ENCODE data around the gene AKT1S1. TPM values are rescaled to one million over a fixed set of nuclear protein-coding genes. Genes with fewer than 3 reads are reported as not detected.

AKT1S1 gene
- total and polyA plus RNA-seq, 2 experiments from 2014 or later: 15.6 to 74.5 TPM

DNA sequence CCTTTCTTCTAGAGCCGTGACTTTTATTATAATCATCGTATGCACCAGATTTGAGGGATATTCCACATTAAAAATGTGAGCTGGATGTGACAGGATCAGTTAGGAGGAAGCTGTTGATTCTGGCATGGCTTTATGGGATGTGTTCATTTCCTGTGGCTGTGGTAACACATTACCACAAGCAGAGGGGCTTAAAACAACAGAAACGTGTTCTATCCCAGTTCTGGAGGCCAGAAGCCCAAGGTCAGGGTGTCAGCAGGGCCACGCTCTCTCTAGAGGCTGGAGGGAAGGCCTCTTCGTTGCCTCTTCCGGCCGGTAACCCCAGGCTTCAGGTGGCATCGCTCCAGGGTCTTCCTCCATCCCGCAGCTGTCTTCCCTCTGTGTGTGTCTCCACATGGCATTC is 44.6 kb downstream of the AKT1S1 start:
- Histone ChIP-seq H3K27ac (no peak overlapping the region), H3K9me3 (ENCODE audit: low read depth) (no peaks in the 10 kb centered on the region), H3K27me3 (no peaks in the 10 kb centered on the region), H3K4me2 (no peak overlapping the region), H3K36me3 (replicated peaks; ENCODE audit: insufficient read depth, low read depth) (no peaks in the 10 kb centered on the region), H3K4me3 (no peak overlapping the region), H3K79me2 (peaks cover 2% of the 10 kb centered on the region), H2AFZ (no peak overlapping the region), H3K4me1 (ENCODE audit: insufficient read depth) (no peaks in the 10 kb centered on the region), H4K20me1 (ENCODE audit: insufficient read depth, poor library complexity, severe bottlenecking) (peaks cover 4% of the 10 kb centered on the region), H3K9me2 (replicated peaks; ENCODE audit: insufficient read depth) (no peaks in the 10 kb centered on the region)
- TF ChIP-seq EZH2 (IDR thresholded peaks at IDR 0.05; ENCODE audit: borderline replicate concordance): no peak
- TF ChIP-seq EZH2phosphoT487 (IDR thresholded peaks at IDR 0.05; ENCODE audit: low read depth, severe bottlenecking, unreplicated experiment): no peak
- TF ChIP-seq CTCF (IDR thresholded peaks at IDR 0.05; ENCODE audit: poor library complexity): no peak
- DNase-seq (ENCODE audit: low spot score): no peak
- WGBS (ENCODE audit: low lambda C conversion rate, missing lambda C conversion rate): 96% methylated on average over 9 of the region's 9 CpGs

- Histone ChIP-seq H3K4me3 (no peak overlapping the region), H3K9me3 (ENCODE audit: low read depth) (no peaks in the 10 kb centered on the region), H3K79me2 (peaks cover 10% of the 10 kb centered on the region), H3K4me1 (ENCODE audit: insufficient read depth) (no peaks in the 10 kb centered on the region), H4K20me1 (ENCODE audit: insufficient read depth, poor library complexity, severe bottlenecking) (peaks cover 14% of the 10 kb centered on the region), H3K27me3 (no peaks in the 10 kb centered on the region), H2AFZ (no peak overlapping the region), H3K36me3 (replicated peaks; ENCODE audit: insufficient read depth, low read depth) (no peaks in the 10 kb centered on the region), H3K27ac (no peak overlapping the region), H3K9me2 (replicated peaks; ENCODE audit: insufficient read depth) (no peaks in the 10 kb centered on the region), H3K4me2 (no peak overlapping the region)
- WGBS (ENCODE audit: low lambda C conversion rate, missing lambda C conversion rate): 98% methylated on average over 8 of the region's 8 CpGs
- DNase-seq (ENCODE audit: low spot score): no peak
- TF ChIP-seq EZH2 (IDR thresholded peaks at IDR 0.05; ENCODE audit: borderline replicate concordance) (no peak), CTCF (IDR thresholded peaks at IDR 0.05; ENCODE audit: poor library complexity) (no peak), EZH2phosphoT487 (IDR thresholded peaks at IDR 0.05; ENCODE audit: low read depth, severe bottlenecking, unreplicated experiment) (no peak)
Observed at GRCh38 chr19:49831592-49831991, 45.6 kb downstream of the AKT1S1 start.

DNA sequence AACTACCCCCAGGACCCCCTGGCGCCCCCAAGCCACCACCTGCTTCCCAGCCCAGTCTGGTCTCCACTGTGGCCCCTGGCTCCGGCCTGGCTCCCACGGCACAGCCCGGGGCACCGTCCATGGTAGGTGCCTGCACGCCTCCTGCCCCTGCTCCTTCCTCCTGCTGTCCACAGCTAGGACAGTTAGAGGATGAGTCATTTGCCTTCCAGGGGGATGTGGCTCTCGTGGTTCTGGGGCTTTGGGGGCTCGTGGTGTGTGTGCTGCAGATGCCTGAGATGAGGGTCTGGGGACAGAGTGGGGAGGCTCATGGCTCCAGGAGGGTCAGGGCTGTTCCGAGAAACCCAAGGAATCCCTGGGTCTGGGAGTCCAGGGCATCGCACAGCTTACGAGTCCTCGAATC is 46.4 kb downstream of the AKT1S1 start:
- Histone ChIP-seq H3K27ac (no peak overlapping the region), H3K27me3 (no peaks in the 10 kb centered on the region), H2AFZ (no peak overlapping the region), H3K36me3 (replicated peaks; ENCODE audit: insufficient read depth, low read depth) (no peaks in the 10 kb centered on the region), H3K4me1 (ENCODE audit: insufficient read depth) (no peaks in the 10 kb centered on the region), H3K4me2 (no peak overlapping the region), H3K9me2 (replicated peaks; ENCODE audit: insufficient read depth) (no peaks in the 10 kb centered on the region), H3K4me3 (no peak overlapping the region), H4K20me1 (ENCODE audit: insufficient read depth, poor library complexity, severe bottlenecking) (peaks cover 21% of the 10 kb centered on the region), H3K9me3 (ENCODE audit: low read depth) (no peaks in the 10 kb centered on the region), H3K79me2 (peaks cover 18% of the 10 kb centered on the region)
- DNase-seq (ENCODE audit: low spot score): no peak
- WGBS (ENCODE audit: low lambda C conversion rate, missing lambda C conversion rate): 98% methylated on average over 12 of the region's 12 CpGs
- TF ChIP-seq CTCF (IDR thresholded peaks at IDR 0.05; ENCODE audit: poor library complexity) (no peak), EZH2 (IDR thresholded peaks at IDR 0.05; ENCODE audit: borderline replicate concordance) (no peak), EZH2phosphoT487 (IDR thresholded peaks at IDR 0.05; ENCODE audit: low read depth, severe bottlenecking, unreplicated experiment) (no peak)

- H3K9me3 ChIP-seq (ENCODE audit: low read depth): no peaks in the 10 kb centered on the region
- peaks cover 26% of the 10 kb centered on the region for H4K20me1 ChIP-seq (ENCODE audit: insufficient read depth, poor library complexity, severe bottlenecking)
- no peak overlapping the region for H3K27ac ChIP-seq
- 96% methylated on average over 17 of the region's 18 CpGs for WGBS (ENCODE audit: low lambda C conversion rate, missing lambda C conversion rate)
- DNase-seq (ENCODE audit: low spot score): no peak
- H2AFZ ChIP-seq: no peak overlapping the region
- no peaks in the 10 kb centered on the region for H3K4me1 ChIP-seq (ENCODE audit: insufficient read depth)
- H3K36me3 ChIP-seq (replicated peaks; ENCODE audit: insufficient read depth, low read depth): no peaks in the 10 kb centered on the region
- TF ChIP-seq EZH2 (IDR thresholded peaks at IDR 0.05; ENCODE audit: borderline replicate concordance): no peak
- no peak for TF ChIP-seq EZH2phosphoT487 (IDR thresholded peaks at IDR 0.05; ENCODE audit: low read depth, severe bottlenecking, unreplicated experiment)
- TF ChIP-seq CTCF (IDR thresholded peaks at IDR 0.05; ENCODE audit: poor library complexity): no peak
- no peak overlapping the region for H3K4me2 ChIP-seq
- H3K27me3 ChIP-seq: no peaks in the 10 kb centered on the region
- no peak overlapping the region for H3K4me3 ChIP-seq
- peaks cover 28% of the 10 kb centered on the region for H3K79me2 ChIP-seq
- H3K9me2 ChIP-seq (replicated peaks; ENCODE audit: insufficient read depth): no peaks in the 10 kb centered on the region
Observed at GRCh38 chr19:49829721-49830120, 47.4 kb downstream of the AKT1S1 start.
